HCT116 (cell line): Measurements from ENCODE around the gene CRTC3. TPM values are rescaled to one million over a fixed set of nuclear protein-coding genes. Genes with fewer than 3 reads are reported as not detected.
"Not testable (repeated sequence)": the region's sequence is repeated elsewhere in the genome, so short reads cannot be mapped to it uniquely, and the experiment has no call there.

Source experiments
- ATAC-seq: fragments of 200-7000 bp; cut with Tn5 transposase; 2 replicates; pipeline ENCODE4 v1.9.1; 2020; ENCODE audit warnings: mild to moderate bottlenecking, moderate library complexity
- BruUV-seq: library from RNA; stranded (reverse); fragments of 400-500 nt; replicated peaks from 2 replicates; lab custom pipeline; 2021; lab: Mats Ljungman, UMichigan
- CTCF ChIA-PET: fragments of 300-600 bp; sonication (Branson Sonifier 250); formaldehyde crosslinking; loops from one replicate; lab custom pipeline; 2021; ENCODE audit warnings: antibody characterized with exemption; lab: Charles Lee
- POLR2A ChIA-PET: fragments of 300-600, 350-600 bp; sonication (Branson Sonifier 250); formaldehyde crosslinking; loops from one replicate; lab custom pipeline; 2021; ENCODE audit warnings: antibody characterized with exemption; lab: Charles Lee
- RAD21 ChIA-PET, 2 experiments: fragments of 300-600 bp; sonication (Branson Sonifier 250); formaldehyde crosslinking; loops; one replicate each; lab custom pipeline; 2023; ENCODE audit warnings: low total read pairs in 2 of 2; ENCODE audit not compliant: uncharacterized antibody in 2 of 2, unreplicated experiment in 2 of 2, low non-redundant PET in 1 of 2; lab: Charles Lee
- DNase-seq: peaks from one replicate; pipeline ENCODE4 v3.0.0-alpha.2; 2010; ENCODE audit warnings: low read depth, low spot score
- H2AFZ ChIP-seq: fragments of 200-600 bp; shearing (Covaris generic), sonication (generic); 2 replicates; pipeline ENCODE4 v1.6.1; 2017; ENCODE audit warnings: low read depth, mixed run types, mixed read lengths, antibody characterized with exemption, low read length; ENCODE audit not compliant: poor library complexity, severe bottlenecking
- H3K27ac ChIP-seq: 2 replicates; pipeline ENCODE4 v1.5.1; 2012; ENCODE audit warnings: low read depth, low read length
- H3K27me3 ChIP-seq: fragments of 200-600 bp; sonication (generic); 2 replicates; pipeline ENCODE4 v1.6.1; 2016; ENCODE audit warnings: mixed run types, low read length, mixed read lengths; ENCODE audit not compliant: insufficient read depth
- H3K36me3 ChIP-seq, 2 experiments: fragments of 200-500 bp in 1 of 2; fragments of 200-600 bp in 1 of 2; sonication (Bioruptor generic) in 1 of 2; sonication (generic) in 1 of 2; 2 replicates each; pipeline versions ENCODE4 v1.5.1 to v1.6.1; 2014 to 2016; ENCODE audit warnings: low read length in 2 of 2, inconsistent platforms in 1 of 2, mixed read lengths in 1 of 2, mixed run types in 1 of 2; ENCODE audit not compliant: insufficient read depth in 2 of 2, control insufficient read depth in 1 of 2
- H3K4me1 ChIP-seq, 2 experiments: fragments of 200-600 bp in 1 of 2; sonication (generic) in 1 of 2; 2 replicates each; pipeline versions ENCODE4 v1.5.1 to v1.6.1; 2012 to 2017; ENCODE audit warnings: low read length in 2 of 2, inconsistent platforms in 1 of 2, mild to moderate bottlenecking in 1 of 2, mixed read lengths in 1 of 2, mixed run types in 1 of 2, moderate library complexity in 1 of 2; ENCODE audit not compliant: insufficient read depth in 2 of 2, control insufficient read depth in 1 of 2
- H3K4me2 ChIP-seq: fragments of 200-600 bp; sonication (generic); 2 replicates; pipeline ENCODE4 v1.6.1; 2017; ENCODE audit warnings: mixed run types, low read length, mixed read lengths
- H3K4me3 ChIP-seq, 2 experiments: fragments of 200-600 bp in 1 of 2; sonication (generic) in 1 of 2; replicated peaks in 1 of 2; 2 replicates each; pipeline ENCODE4 v1.5.1; 2011 to 2016; ENCODE audit warnings: low read length in 2 of 2, control low read depth in 1 of 2, low read depth in 1 of 2, mild to moderate bottlenecking in 1 of 2, mixed read lengths in 1 of 2, mixed run types in 1 of 2
- H3K79me2 ChIP-seq: fragments of 200-600 bp; sonication (generic); 2 replicates; pipeline ENCODE4 v1.6.1; 2017; ENCODE audit warnings: mild to moderate bottlenecking, mixed run types, low read length, moderate library complexity, mixed read lengths; ENCODE audit not compliant: insufficient read depth
- H3K9ac ChIP-seq: fragments of 200-600 bp; sonication (generic); 2 replicates; pipeline ENCODE4 v1.6.1; 2016; ENCODE audit warnings: low read length, mixed read lengths
- H3K9me2 ChIP-seq: fragments of 200-600 bp; sonication (generic), shearing (Covaris generic); 2 replicates; pipeline ENCODE4 v1.6.1; 2017; ENCODE audit warnings: mixed run types, mild to moderate bottlenecking, moderate library complexity; ENCODE audit not compliant: insufficient read depth
- H3K9me3 ChIP-seq, 2 experiments: fragments of 200-500 bp in 1 of 2; fragments of 200-600 bp in 1 of 2; sonication (Bioruptor generic) in 1 of 2; sonication (generic) in 1 of 2; 2 replicates each; pipeline ENCODE4 v1.6.1; 2014 to 2017; ENCODE audit warnings: low read length in 2 of 2, mixed read lengths in 2 of 2, inconsistent platforms in 1 of 2, low read depth in 1 of 2, mild to moderate bottlenecking in 1 of 2, mixed run types in 1 of 2, moderate library complexity in 1 of 2; ENCODE audit not compliant: control insufficient read depth in 1 of 2, insufficient read depth in 1 of 2
- H4K20me1 ChIP-seq: fragments of 200-600 bp; sonication (generic), shearing (Covaris generic); 2 replicates; pipeline ENCODE4 v1.6.1; 2017; ENCODE audit warnings: mixed run types, mild to moderate bottlenecking, moderate library complexity; ENCODE audit not compliant: insufficient read depth
- CEBPB ChIP-seq: IDR thresholded peaks from 2 replicates; pipeline ENCODE4 v1.6.1; 2012; ENCODE audit warnings: low read depth
- EZH2phosphoT487 ChIP-seq: fragments of 200-600 bp; IDR thresholded peaks from 2 replicates; pipeline ENCODE4 v1.6.1; 2018; ENCODE audit warnings: antibody characterized with exemption, borderline replicate concordance
- JUND ChIP-seq: IDR thresholded peaks from 2 replicates; pipeline ENCODE4 v1.6.1; 2012
- POLR2A ChIP-seq: IDR thresholded peaks from 2 replicates; pipeline ENCODE4 v1.7.0; 2011; ENCODE audit warnings: borderline replicate concordance; ENCODE audit not compliant: insufficient read depth, insufficient read length; ENCODE audit errors: extremely low read depth
- POLR2AphosphoS5 ChIP-seq: IDR thresholded peaks from 2 replicates; pipeline ENCODE4 v1.6.1; 2011; ENCODE audit warnings: mild to moderate bottlenecking, low read depth, low read length, moderate library complexity
- RAD21 ChIP-seq: IDR thresholded peaks from 2 replicates; pipeline ENCODE4 v1.6.1; 2012; ENCODE audit warnings: low read depth, mild to moderate bottlenecking
- ZNF274 ChIP-seq: fragments of 200-500 bp; sonication (Bioruptor generic); IDR thresholded peaks from 2 replicates; pipeline ENCODE4 v1.6.1; 2014; ENCODE audit warnings: mild to moderate bottlenecking, low read depth, low read length, inconsistent platforms
- intact Hi-C: fragments of 100-400 bp; cut with micrococcal nuclease; formaldehyde crosslinking; loops from 2 replicates; pipeline ENCODE4 v1.10.0; 2022
- total RNA-seq: library from RNA; stranded (reverse); gene quantifications from one replicate; pipeline ENCODE4 v1.2.1, GENCODE V29; 2021; ENCODE audit not compliant: unreplicated experiment
- TF ChIP-seq, protein P1 (sequence below): IDR thresholded peaks from 2 replicates; pipeline ENCODE4 v1.6.1; 2012

CRTC3 gene
- total RNA-seq, 1 experiment from 2014 or later = 20.7 TPM

DNA sequence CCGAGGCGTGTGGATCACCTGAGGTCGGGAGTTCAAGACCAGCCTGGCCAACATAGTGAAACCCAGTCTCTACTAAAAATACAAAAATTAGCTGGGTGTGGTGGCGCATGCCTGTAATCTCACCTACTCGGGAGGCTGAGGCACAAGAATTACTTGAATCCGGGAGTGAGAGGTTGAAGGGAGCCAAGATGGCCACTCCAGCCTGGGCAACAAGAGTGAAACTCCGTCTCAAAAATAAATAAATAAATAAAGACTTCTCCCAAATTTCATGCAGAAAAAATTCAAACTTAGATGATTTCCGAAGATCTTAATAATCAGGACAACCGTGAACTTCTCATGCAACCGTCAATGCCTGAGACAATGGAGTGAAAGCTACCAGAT, 134.3 kb downstream of the CRTC3 start:
- DNase-seq, intact Hi-C loops, H3K27ac ChIP-seq, BruUV-seq, RAD21 ChIA-PET, H4K20me1 ChIP-seq, H3K27me3 ChIP-seq, ATAC-seq, H2AFZ ChIP-seq, H3K9me3 ChIP-seq, H3K9me2 ChIP-seq, H3K79me2 ChIP-seq, H3K9ac ChIP-seq, H3K4me3 ChIP-seq, H3K36me3 ChIP-seq: not testable (repeated sequence)
- ChIA-PET CTCF (interaction anchor here (1.4 kb wide), 1 partner anchor 16 kb away, joined by 7 read pairs; no protein-coding TSS in a partner anchor), POLR2A (interaction anchor here (1.6 kb wide), 1 partner anchor 8 kb away, joined by 4 read pairs; no protein-coding TSS in a partner anchor)
- H3K4me2 ChIP-seq = peak overlapping the region; percentile 91; the same call in 1 of the 2 replicates
- H3K4me1 ChIP-seq = peaks cover 17 to 42% of the 10 kb centered on the region in 2 experiments

DNA sequence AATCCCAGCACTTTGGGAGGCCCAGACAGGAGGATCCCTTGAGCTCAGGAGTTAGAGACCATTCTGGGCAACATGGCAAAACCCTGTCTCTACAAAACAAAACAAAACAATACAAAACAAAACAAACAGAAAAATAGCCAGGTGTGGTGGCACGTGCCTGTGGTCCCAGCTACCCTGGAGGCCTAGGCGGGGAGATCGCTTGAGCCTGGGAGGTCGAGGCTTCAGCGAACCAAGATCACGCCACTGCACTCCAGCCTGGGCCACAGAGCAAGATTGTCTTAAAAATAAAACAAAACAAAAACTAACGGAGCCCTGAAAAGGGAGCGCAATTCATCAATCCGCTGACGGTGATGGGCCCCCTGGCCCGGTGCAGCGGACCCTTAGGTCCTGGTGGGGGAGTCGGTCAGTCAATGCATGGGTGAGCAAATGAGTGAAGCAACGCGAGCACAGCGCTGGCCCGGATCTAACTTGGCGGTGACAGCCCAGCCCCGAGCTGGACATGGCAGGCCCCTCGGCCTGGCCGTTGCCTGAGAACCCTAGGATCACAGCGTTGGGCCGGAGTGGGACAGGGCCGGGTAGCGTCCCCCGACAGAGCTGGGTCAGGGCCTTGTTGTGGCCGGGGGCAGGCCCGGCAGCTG, 135.0 kb downstream of the CRTC3 start:
- Histone ChIP-seq H3K27me3 (no peaks in the 10 kb centered on the region), H3K4me2 (peak overlapping the region; percentile 91), H2AFZ (no peak overlapping the region), H3K4me1 (peaks cover 17 to 39% of the 10 kb centered on the region in 2 experiments), H3K9me3 (no peaks in the 10 kb centered on the region), H3K9me2 (no peaks in the 10 kb centered on the region), H4K20me1 (no peaks in the 10 kb centered on the region), H3K27ac (peak overlapping the region; percentile 89), H3K36me3 (no peaks in the 10 kb centered on the region), H3K79me2 (no peaks in the 10 kb centered on the region), H3K9ac (peak overlapping the region; percentile 72), H3K4me3 (peak overlapping the region; percentile 64 to 66)
- DNase-seq (no peak), ATAC-seq (peak; percentile 52)
- ChIA-PET RAD21 (no interaction called here), POLR2A (interaction anchor here (0.6 to 1.6 kb wide), 2 partner anchors 9 to 156 kb away, joined by 3 to 4 read pairs; no protein-coding TSS in a partner anchor), CTCF (interaction anchor here (1.4 kb wide), 1 partner anchor 17 kb away, joined by 7 read pairs; no protein-coding TSS in a partner anchor)
- intact Hi-C loops = no loop called here
- TSS peak; percentile 55 for BruUV-seq
- TF ChIP-seq POLR2AphosphoS5 (no peak), EZH2phosphoT487 (no peak), ZNF274 (no peak), CEBPB (no peak), POLR2A (no peak), RAD21 (no peak), JUND (no peak)
- TF ChIP-seq, protein P1, sequence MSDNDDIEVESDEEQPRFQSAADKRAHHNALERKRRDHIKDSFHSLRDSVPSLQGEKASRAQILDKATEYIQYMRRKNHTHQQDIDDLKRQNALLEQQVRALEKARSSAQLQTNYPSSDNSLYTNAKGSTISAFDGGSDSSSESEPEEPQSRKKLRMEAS = no peak
